Naive B cell (primary cell): ENCODE results near the gene XAF1. TPM values are rescaled to one million over a fixed set of nuclear protein-coding genes. Genes with fewer than 3 reads are reported as not detected.

Experiments used
- polyA plus RNA-seq, 6 donors: library from polyadenylated mRNA; unstranded; fragments of 300-500 nt; fragmentation: Illumina TruSeq; gene quantifications; one replicate each; pipeline ENCODE4 v1.2.3, GENCODE V29; 2021; ENCODE audit warnings: low read depth in 6 of 6

XAF1 gene
- polyA plus RNA-seq, 6 donors from 2014 or later, result 18.6 to 75.1 (median 22.9) TPM

Other genes with a start within 250 kb of the XAF1 start
- under 1 TPM in 3 of 6 donors, not detected in 3; 0.04 to 0.12 (median 0.07) TPM for gene PITPNM3, start 199.5 kb upstream of the XAF1 start, polyA plus RNA-seq
- 1 to 10 TPM; 2.8 to 5.9 (median 3.2) TPM for gene KIAA0753, start 115.3 kb upstream of the XAF1 start, polyA plus RNA-seq
- gene TXNDC17, start 115.0 kb upstream of the XAF1 start, polyA plus RNA-seq, result 10 to 100 TPM; 57.8 to 85.5 (median 64.4) TPM
- 10 to 100 TPM; 25.7 to 33.8 (median 31.0) TPM for gene MED31, start 104.4 kb upstream of the XAF1 start, polyA plus RNA-seq
- 10 to 100 TPM in 3 of 6 donors, 1 to 10 TPM in 3; 6.6 to 16.8 (median 9.7) TPM for gene C17orf100, start 104.3 kb upstream of the XAF1 start, polyA plus RNA-seq
- under 1 TPM in 1 of 6 donors, not detected in 5; 0.37 TPM for gene SLC13A5, start 42.7 kb upstream of the XAF1 start, polyA plus RNA-seq
- gene FBXO39, start 20.2 kb downstream of the XAF1 start, polyA plus RNA-seq, result not detected
- not detected for gene TEKT1, start 75.7 kb downstream of the XAF1 start, polyA plus RNA-seq
- 1 to 10 TPM in 3 of 6 donors, under 1 TPM in 2, not detected in 1; 0.27 to 2.5 (median 1.4) TPM for gene ALOX12, start 240.0 kb downstream of the XAF1 start, polyA plus RNA-seq